A549 (cell line): ENCODE data around the gene GOLGA2. TPM values are rescaled to one million over a fixed set of nuclear protein-coding genes. Genes with fewer than 3 reads are reported as not detected.
A peak's percentile ranks its signal among the peaks of the same experiment; 100 is the strongest.

Source experiments
- ATAC-seq, 2 experiments: fragments of 200-7000 bp in 1 of 2; fragments of >200 bp in 1 of 2; cut with Nextera tagmentation in 1 of 2; cut with Tn5 transposase in 1 of 2; 3 replicates each; pipeline versions ENCODE4 v1.8.0 to v1.9.1; 2018 to 2020; ENCODE audit warnings: mild to moderate bottlenecking in 1 of 2, moderate library complexity in 1 of 2
- CTCF ChIA-PET: fragments of 300-600 bp; sonication (Branson Sonifier 250); formaldehyde crosslinking; extraction: SDS; loops from one replicate; lab custom pipeline; 2021; ENCODE audit warnings: antibody characterized with exemption, inconsistent platforms; lab: Yijun Ruan, JAX
- POLR2A ChIA-PET: fragments of 350-600 bp; formaldehyde crosslinking; extraction: SDS; loops from one replicate; lab custom pipeline; 2021; ENCODE audit warnings: antibody characterized with exemption, inconsistent platforms; lab: Yijun Ruan, JAX
- DNase-seq, 2 experiments: peaks; one replicate each; pipeline versions ENCODE4 v3.0.0 to v3.0.0-alpha.2; 2011 to 2016; ENCODE audit warnings: low read depth in 1 of 2, low spot score in 1 of 2
- FAIRE-seq: peaks from 2 replicates; lab custom pipeline; 2011; peaks lifted over from hg19 to GRCh38; lab: Jason Lieb, UNC
- H3K27ac ChIP-seq, 2 experiments: fragments of >200 bp; sonication (Bioruptor Twin); formaldehyde crosslinking; 3 replicates each; pipeline ENCODE4 v1.5.1; 2016 to 2017
- H3K4me1 ChIP-seq: fragments of >200 bp; sonication (Bioruptor Twin); formaldehyde crosslinking; 3 replicates; pipeline ENCODE4 v1.6.1; 2016
- H3K4me2 ChIP-seq: fragments of >200 bp; sonication (Bioruptor Twin); formaldehyde crosslinking; 3 replicates; pipeline ENCODE4 v1.6.1; 2016
- H3K4me3 ChIP-seq: fragments of >200 bp; sonication (Bioruptor Twin); formaldehyde crosslinking; 3 replicates; pipeline ENCODE4 v1.5.1; 2016
- H3K9me3 ChIP-seq: fragments of >200 bp; sonication (Bioruptor Twin); formaldehyde crosslinking; 3 replicates; pipeline ENCODE4 v1.6.1; 2016
- CBX2 ChIP-seq: fragments of 200-600 bp; sonication (generic); IDR thresholded peaks from 2 replicates; pipeline ENCODE4 v1.6.1; 2016; ENCODE audit warnings: low read depth, mild to moderate bottlenecking, borderline replicate concordance
- CEBPB ChIP-seq, 2 experiments: fragments of >200 bp in 1 of 2; sonication (Bioruptor Twin) in 1 of 2; formaldehyde crosslinking in 1 of 2; IDR thresholded peaks; 2 replicates each; pipeline ENCODE4 v1.6.1; 2012 to 2016
- CHD2 ChIP-seq: fragments of 150-350 bp; IDR thresholded peaks from 2 replicates; pipeline ENCODE4 v1.6.1; 2014; ENCODE audit warnings: low read length; ENCODE audit not compliant: partially characterized antibody
- EHF ChIP-seq: fragments of 250-450 bp; sonication (Bioruptor Pico); IDR thresholded peaks from 2 replicates; pipeline ENCODE4 v1.5.0; 2020; ENCODE audit warnings: mild to moderate bottlenecking
- FOXS1 ChIP-seq: fragments of 250-450 bp; sonication (Bioruptor Pico); IDR thresholded peaks from 2 replicates; pipeline ENCODE4 v1.5.0; 2020; ENCODE audit warnings: mild to moderate bottlenecking, moderate library complexity
- HDAC2 ChIP-seq: fragments of 200-600 bp; sonication (generic); IDR thresholded peaks from 2 replicates; pipeline ENCODE4 v1.6.1; 2016
- HEYL ChIP-seq: fragments of 250-450 bp; sonication (Bioruptor Pico); IDR thresholded peaks from 2 replicates; pipeline ENCODE4 v1.8.0; 2021; ENCODE audit warnings: mild to moderate bottlenecking, moderate library complexity
- HOXA7 ChIP-seq: fragments of 250-450 bp; sonication (Bioruptor Pico); IDR thresholded peaks from 2 replicates; pipeline ENCODE4 v1.5.0; 2020; ENCODE audit warnings: mild to moderate bottlenecking, moderate library complexity
- JUNB ChIP-seq: fragments of >200 bp; sonication (Bioruptor Twin); formaldehyde crosslinking; IDR thresholded peaks from 2 replicates; pipeline ENCODE4 v1.6.1; 2016
- MAFK ChIP-seq: fragments of 450-650 bp; IDR thresholded peaks from 2 replicates; pipeline ENCODE4 v1.6.1; 2014; ENCODE audit not compliant: partially characterized antibody
- NFE2L2 ChIP-seq: fragments of 150-350 bp; conservative IDR thresholded peaks from 2 replicates; pipeline ENCODE4 v1.6.1; 2014; ENCODE audit warnings: low read length
- NPAS2 ChIP-seq: fragments of 250-450 bp; sonication (Bioruptor Pico); IDR thresholded peaks from 2 replicates; pipeline ENCODE4 v1.8.0; 2022; ENCODE audit warnings: mild to moderate bottlenecking, moderate library complexity, borderline replicate concordance
- NR3C1 ChIP-seq: fragments of >200 bp; sonication (Bioruptor Twin); formaldehyde crosslinking; IDR thresholded peaks from 3 replicates; pipeline ENCODE4 v1.6.1; 2017
- RCOR1 ChIP-seq: fragments of 150-350 bp; IDR thresholded peaks from 2 replicates; pipeline ENCODE4 v1.6.1; 2014; ENCODE audit warnings: antibody characterized with exemption, low read length, low read depth
- RFX5 ChIP-seq: fragments of 450-650 bp; IDR thresholded peaks from 2 replicates; pipeline ENCODE4 v1.7.1; 2014; ENCODE audit warnings: antibody characterized with exemption, mild to moderate bottlenecking, moderate library complexity
- SREBF2 ChIP-seq: fragments of 450-650 bp; IDR thresholded peaks from 2 replicates; pipeline ENCODE4 v1.6.1; 2014; ENCODE audit warnings: mild to moderate bottlenecking, moderate library complexity
- TFCP2L1 ChIP-seq: fragments of 250-450 bp; sonication (Bioruptor Pico); IDR thresholded peaks from 2 replicates; pipeline ENCODE4 v1.5.0; 2021; ENCODE audit warnings: mild to moderate bottlenecking
- ZC3H11A ChIP-seq: fragments of 450-650 bp; IDR thresholded peaks from 2 replicates; pipeline ENCODE4 v1.6.1; 2014; ENCODE audit warnings: antibody characterized with exemption, mild to moderate bottlenecking
- ZFP36 ChIP-seq: fragments of 450-650 bp; IDR thresholded peaks from 2 replicates; pipeline ENCODE4 v1.6.1; 2014; ENCODE audit warnings: borderline replicate concordance; ENCODE audit not compliant: partially characterized antibody
- ZNF302 ChIP-seq: fragments of 250-450 bp; sonication (Bioruptor Pico); IDR thresholded peaks from 2 replicates; pipeline ENCODE4 v1.9.0; 2021; ENCODE audit warnings: inconsistent platforms, mild to moderate bottlenecking, moderate library complexity
- ZSCAN20 ChIP-seq: fragments of 250-450 bp; sonication (Bioruptor Pico); IDR thresholded peaks from 2 replicates; pipeline ENCODE4 v1.8.0; 2022; ENCODE audit warnings: mild to moderate bottlenecking, moderate library complexity
- WGBS: methylation state at CpG from one replicate; pipeline ENCODE4 v1.1.6; 2017; ENCODE audit errors: missing lambda C conversion rate; 5-methylcytosine and 5-hydroxymethylcytosine counted together
- polyA plus RNA-seq, 4 experiments: library from polyadenylated mRNA; depleted of rRNA in 3 of 4; stranded (reverse); fragments of >200 nt; fragmentation: RNase III in 1 of 4; extraction: RNeasy Plus Mini Kit Qiagen cat#74134 plus additional on column Dnase treatment in 1 of 4; gene quantifications; 2 replicates in 3 of 4; 3 replicates in 1 of 4; pipeline ENCODE4 v1.2.3, GENCODE V29; 2011 to 2017
- TF ChIP-seq, protein P1 (sequence below): fragments of 150-350 bp; IDR thresholded peaks from 2 replicates; pipeline ENCODE4 v1.6.1; 2014; ENCODE audit warnings: low read depth, mild to moderate bottlenecking, low read length
- TF ChIP-seq, protein P2 (sequence below): fragments of >200 bp; sonication (Bioruptor Twin); formaldehyde crosslinking; IDR thresholded peaks from 2 replicates; pipeline ENCODE4 v1.6.1; 2016
- TF ChIP-seq, protein P3 (sequence below): fragments of >200 bp; sonication (Bioruptor Twin); formaldehyde crosslinking; IDR thresholded peaks from 3 replicates; pipeline ENCODE4 v1.6.1; 2016
- TF ChIP-seq, protein P4 (sequence below): fragments of 450-650 bp; IDR thresholded peaks from 2 replicates; pipeline ENCODE4 v1.6.1; 2014; ENCODE audit warnings: antibody characterized with exemption

Gene GOLGA2
- polyA plus RNA-seq, 2 of the 4 experiments (the other 2 are of a cell fraction), result 55.3 to 60.1 TPM

DNA sequence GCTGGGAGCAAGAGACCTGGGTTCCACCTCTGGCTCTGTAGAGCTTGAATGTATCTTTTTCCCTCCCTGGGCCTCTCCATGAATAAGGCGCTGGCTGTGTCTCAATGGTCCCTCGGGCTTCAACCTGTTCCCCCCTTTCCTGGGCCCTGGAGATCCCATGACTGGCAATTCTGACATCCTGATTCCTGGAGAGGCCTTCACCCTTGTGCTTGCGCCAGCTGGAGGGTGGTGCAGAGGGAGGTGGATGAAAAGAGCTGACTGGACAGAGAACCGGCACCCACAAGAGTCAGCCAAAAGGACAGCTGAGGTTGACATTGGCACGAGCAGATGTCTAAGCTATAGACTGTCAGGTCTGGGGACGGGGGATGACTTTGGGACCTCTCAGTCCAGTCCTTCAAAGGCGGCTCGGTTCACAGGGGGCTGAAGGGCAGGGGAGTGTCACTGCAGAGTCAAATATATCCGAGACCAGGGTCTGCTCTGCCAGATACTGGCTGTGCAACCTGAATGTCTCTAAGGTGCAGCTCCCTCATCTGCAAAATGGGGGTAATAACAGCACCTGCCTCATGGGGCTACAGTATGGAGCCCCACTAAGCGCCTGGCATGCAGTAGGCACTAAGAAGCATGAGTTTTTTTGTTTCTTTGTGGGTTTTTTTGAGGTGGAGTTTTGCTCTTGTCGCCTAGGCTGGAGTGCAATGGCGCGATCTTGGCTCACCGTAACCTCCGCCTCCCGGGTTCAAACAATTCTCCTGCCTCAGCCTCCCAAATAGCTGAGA is 58.8 kb downstream of the GOLGA2 start:
- TF ChIP-seq RFX5 (no peak), HEYL (no peak), JUNB (no peak), NPAS2 (CRISPR knock-in tag) (no peak), EHF (0 out of 2 replicates have a peak, but pooled peaks have one; percentile 19), MAFK (peak; percentile 85), RCOR1 (no peak), TFCP2L1 (no peak), ZC3H11A (no peak), CBX2 (no peak), HDAC2 (no peak), NFE2L2 (peak; percentile 44; the same call in 1 of the 2 replicates), HOXA7 (CRISPR knock-in tag) (no peak), CEBPB (IDR thresholded peaks at IDR 0.05) (no peak), FOXS1 (CRISPR knock-in tag) (no peak), SREBF2 (no peak), ZSCAN20 (CRISPR knock-in tag) (no peak), ZFP36 (no peak), ZNF302 (CRISPR knock-in tag) (no peak), CHD2 (no peak), NR3C1 (no peak)
- TF ChIP-seq, protein P1, sequence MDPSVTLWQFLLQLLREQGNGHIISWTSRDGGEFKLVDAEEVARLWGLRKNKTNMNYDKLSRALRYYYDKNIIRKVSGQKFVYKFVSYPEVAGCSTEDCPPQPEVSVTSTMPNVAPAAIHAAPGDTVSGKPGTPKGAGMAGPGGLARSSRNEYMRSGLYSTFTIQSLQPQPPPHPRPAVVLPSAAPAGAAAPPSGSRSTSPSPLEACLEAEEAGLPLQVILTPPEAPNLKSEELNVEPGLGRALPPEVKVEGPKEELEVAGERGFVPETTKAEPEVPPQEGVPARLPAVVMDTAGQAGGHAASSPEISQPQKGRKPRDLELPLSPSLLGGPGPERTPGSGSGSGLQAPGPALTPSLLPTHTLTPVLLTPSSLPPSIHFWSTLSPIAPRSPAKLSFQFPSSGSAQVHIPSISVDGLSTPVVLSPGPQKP, result no peak
- TF ChIP-seq, protein P2, sequence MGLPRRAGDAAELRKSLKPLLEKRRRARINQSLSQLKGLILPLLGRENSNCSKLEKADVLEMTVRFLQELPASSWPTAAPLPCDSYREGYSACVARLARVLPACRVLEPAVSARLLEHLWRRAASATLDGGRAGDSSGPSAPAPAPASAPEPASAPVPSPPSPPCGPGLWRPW, result no peak
- TF ChIP-seq, protein P3, sequence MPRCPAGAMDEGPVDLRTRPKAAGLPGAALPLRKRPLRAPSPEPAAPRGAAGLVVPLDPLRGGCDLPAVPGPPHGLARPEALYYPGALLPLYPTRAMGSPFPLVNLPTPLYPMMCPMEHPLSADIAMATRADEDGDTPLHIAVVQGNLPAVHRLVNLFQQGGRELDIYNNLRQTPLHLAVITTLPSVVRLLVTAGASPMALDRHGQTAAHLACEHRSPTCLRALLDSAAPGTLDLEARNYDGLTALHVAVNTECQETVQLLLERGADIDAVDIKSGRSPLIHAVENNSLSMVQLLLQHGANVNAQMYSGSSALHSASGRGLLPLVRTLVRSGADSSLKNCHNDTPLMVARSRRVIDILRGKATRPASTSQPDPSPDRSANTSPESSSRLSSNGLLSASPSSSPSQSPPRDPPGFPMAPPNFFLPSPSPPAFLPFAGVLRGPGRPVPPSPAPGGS, result no peak
- TF ChIP-seq, protein P4, sequence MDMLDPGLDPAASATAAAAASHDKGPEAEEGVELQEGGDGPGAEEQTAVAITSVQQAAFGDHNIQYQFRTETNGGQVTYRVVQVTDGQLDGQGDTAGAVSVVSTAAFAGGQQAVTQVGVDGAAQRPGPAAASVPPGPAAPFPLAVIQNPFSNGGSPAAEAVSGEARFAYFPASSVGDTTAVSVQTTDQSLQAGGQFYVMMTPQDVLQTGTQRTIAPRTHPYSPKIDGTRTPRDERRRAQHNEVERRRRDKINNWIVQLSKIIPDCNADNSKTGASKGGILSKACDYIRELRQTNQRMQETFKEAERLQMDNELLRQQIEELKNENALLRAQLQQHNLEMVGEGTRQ, result no peak
- DNase-seq (no peak), ATAC-seq (no peak), FAIRE-seq (no peak)
- Histone ChIP-seq H3K4me3 (no peak overlapping the region), H3K9me3 (no peaks in the 10 kb centered on the region), H3K4me2 (peak overlapping the region; percentile 66), H3K27ac (peak overlapping the region; percentile 95 to 99), H3K4me1 (peaks cover 70% of the 10 kb centered on the region)
- ChIA-PET POLR2A (no interaction called here), CTCF (interaction anchor here (0.8 to 10.3 kb wide), 7 partner anchors 14 to 419 kb away, joined by 3 to 82 read pairs (median 3); partner anchors contain the start of genes CIZ1 and DNM1)
- 88% methylated on average over 16 of the region's 16 CpGs for WGBS
